Tibial nerve (tissue), 4 donors: Measurements from ENCODE around the gene TESK2. TPM values are rescaled to one million over a fixed set of nuclear protein-coding genes. Genes with fewer than 3 reads are reported as not detected.

Source experiments
- DNase-seq, 2 donors: peaks; one replicate each; pipeline ENCODE4 v3.0.0-alpha.2; 2019; ENCODE audit warnings: low spot score in 2 of 2
- H3K27ac ChIP-seq, 4 donors: fragments of 200-600 bp; sonication (generic) in 3 of 4; one replicate each; pipeline ENCODE4 v1.5.1; 2017 to 2019; ENCODE audit warnings: mild to moderate bottlenecking in 1 of 4
- H3K27me3 ChIP-seq, 2 donors: fragments of 200-600 bp; sonication (generic) in 1 of 2; one replicate each; pipeline versions ENCODE4 v1.5.1 to v1.6.0; 2017 to 2019
- H3K36me3 ChIP-seq, 3 donors: fragments of 200-600 bp; sonication (generic); one replicate each; pipeline ENCODE4 v1.5.1; 2018 to 2019
- H3K4me1 ChIP-seq, 4 donors: fragments of 200-600 bp; sonication (generic) in 3 of 4; one replicate each; pipeline ENCODE4 v1.5.1; 2017 to 2019
- H3K4me3 ChIP-seq, 4 donors: fragments of 200-600 bp; sonication (generic) in 3 of 4; one replicate each; pipeline ENCODE4 v1.5.1; 2017 to 2019; ENCODE audit warnings: mild to moderate bottlenecking in 1 of 4, moderate library complexity in 1 of 4
- H3K9me3 ChIP-seq, 4 donors: fragments of 200-600 bp; sonication (generic) in 3 of 4; one replicate each; pipeline ENCODE4 v1.5.1; 2017 to 2019
- EP300 ChIP-seq, 2 donors: sonication (generic); formaldehyde crosslinking; IDR thresholded peaks; one replicate each; pipeline ENCODE4 v1.6.1; 2017; ENCODE audit warnings: antibody characterized with exemption in 2 of 2, mild to moderate bottlenecking in 1 of 2
- POLR2A ChIP-seq, 2 donors: fragments of 450-650 bp; IDR thresholded peaks; one replicate each; pipeline ENCODE4 v1.6.1; 2017; ENCODE audit warnings: antibody characterized with exemption in 2 of 2, mild to moderate bottlenecking in 2 of 2, moderate library complexity in 2 of 2
- WGBS, 2 donors: methylation state at CpG; one replicate each; pipeline ENCODE4 v1.1.5; 2018; 5-methylcytosine and 5-hydroxymethylcytosine counted together
- total RNA-seq, 4 donors: library from RNA; depleted of rRNA; stranded (reverse); fragments of >200 nt; gene quantifications; one replicate each; pipeline ENCODE4 v1.1.0, GENCODE V29; 2016
- TF ChIP-seq, protein P1 (sequence below), 5 experiments: fragments of 200-600 bp in 3 of 5; fragments of 450-650 bp in 2 of 5; sonication (generic) in 3 of 5; IDR thresholded peaks; one replicate each; pipeline ENCODE4 v1.5.1; 2016 to 2019; ENCODE audit warnings: antibody characterized with exemption in 5 of 5, mild to moderate bottlenecking in 3 of 5, moderate library complexity in 2 of 5

Gene TESK2
- total RNA-seq, 4 donors from 2014 or later: 3.9 to 11.7 (median 8.5) TPM

DNA sequence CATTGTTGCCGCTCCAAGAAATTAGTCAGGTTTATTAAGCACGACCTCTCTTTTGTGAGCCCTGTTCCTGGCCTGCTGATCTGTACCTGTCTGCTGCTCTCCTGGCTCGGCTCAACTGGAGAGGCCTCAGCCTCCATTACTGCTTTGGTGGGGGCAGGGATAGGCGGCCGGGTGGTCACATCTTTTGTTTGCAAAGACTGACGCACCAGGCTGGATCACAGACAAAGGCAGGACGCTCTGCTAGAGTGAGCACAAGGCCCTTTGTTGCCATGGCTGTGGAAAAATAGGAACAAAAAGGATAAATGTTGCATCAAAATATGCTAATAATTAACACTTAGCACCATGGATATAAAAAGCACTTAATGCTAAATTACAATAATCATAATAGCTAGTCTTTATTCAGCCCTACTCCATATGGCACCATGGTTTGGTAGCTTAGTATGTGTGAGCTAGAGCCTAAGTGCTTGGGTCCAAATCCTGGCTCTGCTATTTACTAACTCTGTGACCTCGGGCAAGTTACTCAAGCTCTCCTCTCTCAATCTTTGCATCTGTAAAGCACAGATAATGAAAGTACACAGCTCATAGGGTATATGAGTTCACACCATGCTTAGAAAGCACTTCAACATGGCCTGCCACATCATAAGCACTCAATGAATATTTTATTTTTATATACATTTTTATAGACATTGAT lies 193.2 kb downstream of the TESK2 start:
- 56 to 59% methylated on average over 8 of the region's 8 CpGs for WGBS, 2 donors
- TF ChIP-seq POLR2A (IDR thresholded peaks at IDR 0.05): no peak
- TF ChIP-seq EP300 (IDR thresholded peaks at IDR 0.05): no peak
- TF ChIP-seq, protein P1, sequence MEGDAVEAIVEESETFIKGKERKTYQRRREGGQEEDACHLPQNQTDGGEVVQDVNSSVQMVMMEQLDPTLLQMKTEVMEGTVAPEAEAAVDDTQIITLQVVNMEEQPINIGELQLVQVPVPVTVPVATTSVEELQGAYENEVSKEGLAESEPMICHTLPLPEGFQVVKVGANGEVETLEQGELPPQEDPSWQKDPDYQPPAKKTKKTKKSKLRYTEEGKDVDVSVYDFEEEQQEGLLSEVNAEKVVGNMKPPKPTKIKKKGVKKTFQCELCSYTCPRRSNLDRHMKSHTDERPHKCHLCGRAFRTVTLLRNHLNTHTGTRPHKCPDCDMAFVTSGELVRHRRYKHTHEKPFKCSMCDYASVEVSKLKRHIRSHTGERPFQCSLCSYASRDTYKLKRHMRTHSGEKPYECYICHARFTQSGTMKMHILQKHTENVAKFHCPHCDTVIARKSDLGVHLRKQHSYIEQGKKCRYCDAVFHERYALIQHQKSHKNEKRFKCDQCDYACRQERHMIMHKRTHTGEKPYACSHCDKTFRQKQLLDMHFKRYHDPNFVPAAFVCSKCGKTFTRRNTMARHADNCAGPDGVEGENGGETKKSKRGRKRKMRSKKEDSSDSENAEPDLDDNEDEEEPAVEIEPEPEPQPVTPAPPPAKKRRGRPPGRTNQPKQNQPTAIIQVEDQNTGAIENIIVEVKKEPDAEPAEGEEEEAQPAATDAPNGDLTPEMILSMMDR (IDR thresholded peaks at IDR 0.05): no peak
- Histone ChIP-seq H3K27me3 (no peaks in the 10 kb centered on the region), H3K4me1 (peaks cover 0 to 5% (median 0%) of the 10 kb centered on the region in 4 donors), H3K36me3 (no peaks in the 10 kb centered on the region), H3K4me3 (no peak overlapping the region), H3K27ac (no peak overlapping the region), H3K9me3 (no peaks in the 10 kb centered on the region)
- DNase-seq: no peak

Other genes with a start within 250 kb of the TESK2 start
- 1 to 10 TPM in 3 of 4 donors, not detected in 1; 1.7 to 2.4 (median 1.7) TPM for gene HPDL, start 164.3 kb downstream of the TESK2 start, total RNA-seq
- gene TOE1, start 151.0 kb downstream of the TESK2 start, total RNA-seq: 10 to 100 TPM in 2 of 4 donors, 1 to 10 TPM in 2; 7.4 to 16.7 (median 12.3) TPM
- 10 to 100 TPM; 34.7 to 62.2 (median 46.0) TPM for gene MUTYH, start 150.7 kb downstream of the TESK2 start, total RNA-seq
- 1 to 10 TPM in 2 of 4 donors, under 1 TPM in 1, not detected in 1; 0.42 to 2.9 (median 1.1) TPM for gene CCDC163, start 8.9 kb upstream of the TESK2 start, total RNA-seq
- gene MMACHC, start 9.1 kb upstream of the TESK2 start, total RNA-seq: 1 to 10 TPM; 3.6 to 4.2 (median 4.0) TPM
- gene PRDX1, start 30.7 kb upstream of the TESK2 start, total RNA-seq: 100 to 1,000 TPM; 160 to 225 (median 203) TPM
- gene AKR1A1, start 59.7 kb upstream of the TESK2 start, total RNA-seq: 10 to 100 TPM; 53.1 to 69.5 (median 63.5) TPM
- gene NASP, start 92.9 kb upstream of the TESK2 start, total RNA-seq: 100 to 1,000 TPM in 1 of 4 donors, 10 to 100 TPM in 3; 71.2 to 105 (median 80.6) TPM
- gene CCDC17, start 132.9 kb upstream of the TESK2 start, total RNA-seq: 1 to 10 TPM in 3 of 4 donors, under 1 TPM in 1; 0.44 to 5.9 (median 4.3) TPM
- 100 to 1,000 TPM; 107 to 148 (median 128) TPM for gene GPBP1L1, start 195.4 kb upstream of the TESK2 start, total RNA-seq
- 10 to 100 TPM; 10.2 to 28.6 (median 15.4) TPM for gene TMEM69, start 197.0 kb upstream of the TESK2 start, total RNA-seq